RWPE1 (cell line): ENCODE measurements around the gene UQCC3.
"Not testable (repeated sequence)": the region's sequence is repeated elsewhere in the genome, so short reads cannot be mapped to it uniquely, and the experiment has no call there.

ENCODE experiments used
- CTCF ChIA-PET: fragments of 350-600 bp; sonication (Branson Sonifier 250); formaldehyde crosslinking; extraction: SDS; loops from one replicate; lab custom pipeline; 2021; lab: Yijun Ruan, JAX
- POLR2A ChIA-PET: fragments of 400-600 bp; formaldehyde crosslinking; extraction: SDS; loops from one replicate; lab custom pipeline; 2020; ENCODE audit warnings: antibody characterized with exemption; ENCODE audit not compliant: low non-redundant PET; lab: Yijun Ruan, JAX
- DNase-seq: peaks from one replicate; pipeline ENCODE4 v3.0.0; 2012; ENCODE audit warnings: low spot score
- H3K27ac ChIP-seq: fragments of 450-650 bp; 2 replicates; pipeline ENCODE4 v1.5.1; 2017
- TF ChIP-seq, protein P1 (sequence below): fragments of 450-650 bp; conservative IDR thresholded peaks from 2 replicates; pipeline ENCODE4 v1.5.1; 2017; ENCODE audit warnings: low read depth, mild to moderate bottlenecking

Gene UQCC3

DNA sequence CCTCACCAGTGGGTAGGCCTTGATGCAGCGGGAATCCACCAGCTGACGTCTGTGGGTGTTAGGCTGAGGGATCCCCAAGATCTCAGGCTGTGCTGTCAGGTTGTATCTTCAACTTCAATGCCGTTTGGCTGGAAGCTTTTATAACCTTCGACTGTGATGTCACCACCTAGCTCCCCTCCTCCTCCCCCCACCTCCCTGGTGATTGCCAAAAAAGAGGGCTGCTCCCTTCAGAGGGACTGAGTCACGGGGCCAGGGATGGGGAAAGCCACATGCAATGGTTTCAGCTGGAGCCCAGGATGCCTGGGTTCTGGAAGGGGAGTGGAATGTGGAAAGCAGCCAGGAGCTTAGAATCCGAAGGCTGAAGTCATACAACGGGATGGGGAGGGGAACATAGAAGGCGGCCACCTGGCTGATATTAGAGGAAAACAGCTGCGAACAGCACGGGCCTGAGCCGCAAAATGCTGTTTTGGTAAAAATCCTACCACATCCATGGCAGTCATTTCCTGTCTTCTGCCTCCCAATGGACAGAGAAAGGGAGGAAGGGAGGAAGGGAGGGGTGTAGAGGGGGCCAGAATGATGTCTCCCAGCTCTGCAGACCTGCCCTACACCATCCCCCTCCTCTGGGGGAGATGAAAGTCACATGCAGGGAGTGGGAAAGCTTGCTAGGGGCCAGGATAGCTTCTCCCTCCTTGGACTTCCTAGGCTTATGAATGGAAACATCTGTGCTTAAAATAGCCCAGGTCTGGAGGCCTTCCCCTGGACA is 18.1 kb downstream of the UQCC3 start, which contains the start of gene LRRN4CL:
TSS of gene LRRN4CL (minus strand) at position 110 of the 763 bp plus-strand sequence. CDS start 1,022 bp downstream, outside the sequence.
- TF ChIP-seq, protein P1, sequence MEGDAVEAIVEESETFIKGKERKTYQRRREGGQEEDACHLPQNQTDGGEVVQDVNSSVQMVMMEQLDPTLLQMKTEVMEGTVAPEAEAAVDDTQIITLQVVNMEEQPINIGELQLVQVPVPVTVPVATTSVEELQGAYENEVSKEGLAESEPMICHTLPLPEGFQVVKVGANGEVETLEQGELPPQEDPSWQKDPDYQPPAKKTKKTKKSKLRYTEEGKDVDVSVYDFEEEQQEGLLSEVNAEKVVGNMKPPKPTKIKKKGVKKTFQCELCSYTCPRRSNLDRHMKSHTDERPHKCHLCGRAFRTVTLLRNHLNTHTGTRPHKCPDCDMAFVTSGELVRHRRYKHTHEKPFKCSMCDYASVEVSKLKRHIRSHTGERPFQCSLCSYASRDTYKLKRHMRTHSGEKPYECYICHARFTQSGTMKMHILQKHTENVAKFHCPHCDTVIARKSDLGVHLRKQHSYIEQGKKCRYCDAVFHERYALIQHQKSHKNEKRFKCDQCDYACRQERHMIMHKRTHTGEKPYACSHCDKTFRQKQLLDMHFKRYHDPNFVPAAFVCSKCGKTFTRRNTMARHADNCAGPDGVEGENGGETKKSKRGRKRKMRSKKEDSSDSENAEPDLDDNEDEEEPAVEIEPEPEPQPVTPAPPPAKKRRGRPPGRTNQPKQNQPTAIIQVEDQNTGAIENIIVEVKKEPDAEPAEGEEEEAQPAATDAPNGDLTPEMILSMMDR: no peak
- peak within 1 kb of the TSS; percentile 70 for H3K27ac ChIP-seq
- POLR2A ChIA-PET: interaction anchor here (0.7 to 1.1 kb wide), 2 partner anchors 44 to 166 kb away, joined by 3 to 4 read pairs; no protein-coding TSS in a partner anchor
- peak; percentile 61 for DNase-seq
- CTCF ChIA-PET: interaction anchor here (0.6 to 1.9 kb wide), 3 partner anchors 9 to 97 kb away, joined by 3 to 8 read pairs (median 3); no protein-coding TSS in a partner anchor

DNA sequence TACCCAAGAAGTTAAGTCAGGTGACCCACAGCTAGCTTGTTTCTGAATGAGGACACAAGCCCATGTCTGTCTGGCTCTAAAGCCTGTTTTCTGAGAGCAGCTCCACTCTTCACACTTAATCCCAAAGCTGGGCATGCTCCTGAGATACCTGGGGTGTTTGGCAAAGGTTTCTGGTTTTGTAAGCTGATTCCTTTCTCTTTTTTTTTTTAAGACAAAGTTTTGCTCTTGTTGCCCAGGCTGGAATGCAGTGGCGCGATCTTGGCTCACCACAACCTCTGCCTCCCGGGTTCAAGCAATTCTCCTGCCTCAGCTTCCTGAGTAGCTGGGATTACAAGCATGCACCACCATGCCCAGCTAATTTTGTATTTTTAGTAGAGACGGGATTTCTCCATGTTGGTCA is 22.2 kb downstream of the UQCC3 start:
- DNase-seq, POLR2A ChIA-PET: not testable (repeated sequence)
- peak overlapping the region; percentile 54 for H3K27ac ChIP-seq
- CTCF ChIA-PET: interaction anchor here (0.6 to 1.8 kb wide), 3 partner anchors 12 to 24 kb away, joined by 6 to 17 read pairs (median 7); partner anchors contain the start of genes BSCL2 and GNG3

DNA sequence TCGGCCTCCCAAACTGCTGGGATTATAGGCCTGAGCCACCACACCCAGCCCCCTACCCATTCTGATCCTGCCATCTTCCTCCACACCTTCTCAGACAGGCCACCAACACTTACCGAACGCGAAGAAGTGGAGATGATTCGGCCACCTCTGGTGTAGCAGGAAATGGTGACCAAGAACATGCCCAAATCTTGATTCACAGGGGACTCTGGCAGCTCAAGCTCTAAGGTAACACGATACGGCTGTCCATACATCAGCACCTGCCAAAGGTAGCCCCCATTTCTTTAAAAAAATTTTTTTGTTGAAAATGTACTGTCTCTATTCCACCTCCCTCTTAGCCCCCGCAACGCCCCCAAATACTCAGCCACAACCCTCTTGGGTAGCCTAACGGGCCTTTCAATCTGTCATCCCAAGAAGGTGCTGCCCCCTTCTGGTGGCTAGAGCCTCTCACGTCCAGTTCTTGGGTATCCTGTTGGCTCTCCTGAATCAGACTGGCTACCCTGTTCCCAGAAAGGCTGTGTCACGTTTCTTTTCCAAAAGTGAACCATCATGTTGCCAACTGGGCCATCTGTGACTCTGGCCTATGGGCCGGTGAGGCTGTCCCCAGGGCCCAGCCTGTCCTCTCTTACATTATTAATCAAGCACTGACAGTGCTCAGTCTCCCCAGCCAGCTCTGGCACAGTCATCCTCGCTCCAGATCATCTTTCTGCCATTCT is 23.1 kb downstream of the UQCC3 start:
- TF ChIP-seq, protein P1: peak; percentile 74
- DNase-seq: no peak
- ChIA-PET POLR2A (no interaction called here), CTCF (interaction anchor here (0.6 to 1.8 kb wide), 4 partner anchors 12 to 18 kb away, joined by 3 to 17 read pairs (median 5); partner anchors contain the start of genes BSCL2 and GNG3)
- peak overlapping the region; percentile 54 for H3K27ac ChIP-seq

DNA sequence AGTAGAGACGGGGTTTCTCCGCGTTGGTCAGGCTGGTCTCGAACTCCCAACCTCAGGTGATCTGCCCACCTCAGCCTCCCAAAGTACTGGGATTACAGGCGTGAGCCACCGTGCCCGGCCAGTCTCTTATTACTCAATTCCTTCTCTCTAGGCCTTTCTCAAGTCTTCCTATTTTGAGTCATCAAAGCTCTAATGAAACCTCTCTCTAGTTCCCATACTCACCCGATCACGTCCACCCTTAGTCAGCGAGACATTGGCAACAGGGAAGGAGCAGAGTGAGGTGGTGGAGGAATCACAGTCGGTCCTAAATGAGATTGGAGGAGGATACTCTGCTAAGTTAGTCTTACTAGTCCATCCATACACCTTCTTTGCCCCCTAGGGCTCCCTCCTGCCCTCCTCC is 30.8 kb downstream of the UQCC3 start:
- no peak overlapping the region; the same call in 1 of the 2 replicates for H3K27ac ChIP-seq
- ChIA-PET POLR2A (no interaction called here), CTCF (interaction anchor here (0.7 to 1.0 kb wide), 2 partner anchors 85 to 1652 kb away, joined by 3 read pairs; partner anchors contain the start of gene TMEM179B)
- TF ChIP-seq, protein P1: no peak
- no peak for DNase-seq

DNA sequence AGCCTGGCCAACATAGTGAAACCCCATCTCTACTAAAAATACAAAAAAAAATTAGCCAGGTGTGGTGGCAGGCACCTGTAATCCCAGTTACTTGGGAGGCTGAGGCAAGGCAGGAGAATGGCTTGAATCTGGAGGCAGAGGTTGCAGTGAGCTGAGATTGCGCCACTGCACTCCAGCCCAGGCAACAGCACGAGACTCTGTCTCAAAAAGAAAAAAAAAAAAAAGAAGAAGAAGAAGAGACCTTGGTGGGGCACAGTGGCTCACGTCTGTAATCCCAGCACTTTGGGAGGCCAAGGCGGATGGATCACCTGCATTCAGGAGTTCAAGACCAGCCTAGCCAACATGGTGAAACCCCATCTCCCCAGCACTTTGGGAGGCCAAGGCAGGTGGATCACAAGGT is 32.4 kb downstream of the UQCC3 start:
- DNase-seq, POLR2A ChIA-PET: not testable (repeated sequence)
- peak overlapping the region; percentile 44 for H3K27ac ChIP-seq
- CTCF ChIA-PET: interaction anchor here (0.7 to 0.8 kb wide), 2 partner anchors 93 to 913 kb away, joined by 3 to 5 read pairs; no protein-coding TSS in a partner anchor

DNA sequence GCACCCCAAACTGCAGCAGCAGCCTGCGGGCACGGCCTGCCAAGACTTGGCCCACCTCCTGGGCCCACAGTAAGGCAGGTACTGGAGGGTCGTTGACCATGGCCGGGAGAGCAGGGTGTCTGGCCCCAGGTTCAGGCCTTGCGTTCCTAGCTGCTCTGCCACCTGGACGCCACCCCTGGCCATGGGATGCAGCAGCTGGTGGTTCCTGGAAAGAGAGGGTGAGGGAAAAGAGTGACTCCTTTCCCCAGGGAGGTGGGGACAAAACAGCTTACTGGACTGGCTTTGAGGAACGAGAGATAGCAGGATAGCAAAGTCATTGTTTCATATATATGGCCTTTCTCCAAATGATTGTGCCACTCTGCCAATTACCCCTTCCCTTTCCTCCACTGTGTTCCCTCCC is 33.9 kb downstream of the UQCC3 start:
- POLR2A ChIA-PET: interaction anchor here (0.7 kb wide), 1 partner anchor 24 kb away, joined by 6 read pairs; no protein-coding TSS in a partner anchor
- CTCF ChIA-PET: interaction anchor here (0.6 to 1.7 kb wide), 4 partner anchors 20 to 160 kb away, joined by 3 to 8 read pairs (median 3); no protein-coding TSS in a partner anchor
- DNase-seq: no peak
- TF ChIP-seq, protein P1: no peak; the same call in 1 of the 2 replicates
- peak overlapping the region; percentile 98 for H3K27ac ChIP-seq
